Sigmoid colon (tissue), 4 donors: Measurements from ENCODE around the gene RFC5.

Experiments
- EP300 ChIP-seq, 4 donors: sonication (generic); formaldehyde crosslinking; IDR thresholded peaks; one replicate each; pipeline ENCODE4 v1.6.1; 2017; ENCODE audit warnings: antibody characterized with exemption in 4 of 4
- POLR2A ChIP-seq, 2 donors: fragments of 450-650 bp; IDR thresholded peaks; one replicate each; pipeline ENCODE4 v1.6.1; 2016; ENCODE audit warnings: antibody characterized with exemption in 2 of 2, mild to moderate bottlenecking in 2 of 2, moderate library complexity in 2 of 2
- POLR2AphosphoS5 ChIP-seq, 4 donors: sonication (generic); formaldehyde crosslinking; IDR thresholded peaks; one replicate each; pipeline ENCODE4 v1.6.1; 2017; ENCODE audit warnings: antibody characterized with exemption in 4 of 4
- TF ChIP-seq, protein P1 (sequence below), 4 experiments: fragments of 450-650 bp in 3 of 4; fragments of 200-600 bp in 1 of 4; IDR thresholded peaks; one replicate each; pipeline ENCODE4 v1.5.1; 2016 to 2019; ENCODE audit warnings: antibody characterized with exemption in 4 of 4, mild to moderate bottlenecking in 3 of 4, moderate library complexity in 2 of 4

DNA sequence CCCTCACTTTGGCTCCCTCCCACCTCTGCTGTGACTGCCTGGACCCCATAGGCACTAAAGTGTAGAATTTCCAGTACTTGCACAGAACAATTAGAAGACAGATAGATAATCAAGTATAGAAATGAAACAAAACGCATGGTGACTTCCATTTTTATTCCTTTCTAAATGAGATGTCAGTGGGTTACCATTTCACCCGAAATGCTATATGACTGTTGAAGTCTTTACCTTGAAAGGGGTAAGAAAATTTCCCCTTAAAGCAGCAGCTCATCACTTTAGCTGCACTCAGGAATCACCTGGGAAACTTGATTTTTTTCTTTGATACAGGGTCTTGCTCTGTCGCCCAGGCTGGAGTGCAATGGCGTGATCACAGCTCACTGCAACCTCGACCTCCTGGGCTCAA, 35.2 kb upstream of the RFC5 start:
- TF ChIP-seq, protein P1, sequence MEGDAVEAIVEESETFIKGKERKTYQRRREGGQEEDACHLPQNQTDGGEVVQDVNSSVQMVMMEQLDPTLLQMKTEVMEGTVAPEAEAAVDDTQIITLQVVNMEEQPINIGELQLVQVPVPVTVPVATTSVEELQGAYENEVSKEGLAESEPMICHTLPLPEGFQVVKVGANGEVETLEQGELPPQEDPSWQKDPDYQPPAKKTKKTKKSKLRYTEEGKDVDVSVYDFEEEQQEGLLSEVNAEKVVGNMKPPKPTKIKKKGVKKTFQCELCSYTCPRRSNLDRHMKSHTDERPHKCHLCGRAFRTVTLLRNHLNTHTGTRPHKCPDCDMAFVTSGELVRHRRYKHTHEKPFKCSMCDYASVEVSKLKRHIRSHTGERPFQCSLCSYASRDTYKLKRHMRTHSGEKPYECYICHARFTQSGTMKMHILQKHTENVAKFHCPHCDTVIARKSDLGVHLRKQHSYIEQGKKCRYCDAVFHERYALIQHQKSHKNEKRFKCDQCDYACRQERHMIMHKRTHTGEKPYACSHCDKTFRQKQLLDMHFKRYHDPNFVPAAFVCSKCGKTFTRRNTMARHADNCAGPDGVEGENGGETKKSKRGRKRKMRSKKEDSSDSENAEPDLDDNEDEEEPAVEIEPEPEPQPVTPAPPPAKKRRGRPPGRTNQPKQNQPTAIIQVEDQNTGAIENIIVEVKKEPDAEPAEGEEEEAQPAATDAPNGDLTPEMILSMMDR (IDR thresholded peaks at IDR 0.05): no peak
- TF ChIP-seq POLR2A (IDR thresholded peaks at IDR 0.05) (no peak), POLR2AphosphoS5 (IDR thresholded peaks at IDR 0.05) (no peak), EP300 (IDR thresholded peaks at IDR 0.05) (no peak)
